ENCODE results near the gene GNMT.

GNMT gene

GRCh38 chr6:43013097-43013842, 52.7 kb downstream of the GNMT start:
- H3K27ac Mint-ChIP-seq: peak overlapping the region; percentile 82 to 97 (median 89)
- no peak for TF ChIP-seq CTCF (IDR thresholded peaks at IDR 0.05; ENCODE audit: unreplicated experiment in 3 of 3)
- peaks cover 42% of the 10 kb centered on the region for H3K36me3 Mint-ChIP-seq (ENCODE audit: low read depth)
- H3K4me1 Mint-ChIP-seq: peaks cover 52% of the 10 kb centered on the region
- H3K27me3 Mint-ChIP-seq (ENCODE audit: low read depth): peaks cover 7% of the 10 kb centered on the region
- H3K9me3 Mint-ChIP-seq: no peaks in the 10 kb centered on the region
- peak overlapping the region; percentile 94 to 97 (median 94) for H3K4me3 Mint-ChIP-seq

Data from nephron (organoid).